ENCODE data around the gene POU3F3. TPM values are rescaled to one million over a fixed set of nuclear protein-coding genes. Genes with fewer than 3 reads are reported as not detected.

The POU3F3 gene
- total RNA-seq, 1 experiment from 2014 or later = not detected

DNA sequence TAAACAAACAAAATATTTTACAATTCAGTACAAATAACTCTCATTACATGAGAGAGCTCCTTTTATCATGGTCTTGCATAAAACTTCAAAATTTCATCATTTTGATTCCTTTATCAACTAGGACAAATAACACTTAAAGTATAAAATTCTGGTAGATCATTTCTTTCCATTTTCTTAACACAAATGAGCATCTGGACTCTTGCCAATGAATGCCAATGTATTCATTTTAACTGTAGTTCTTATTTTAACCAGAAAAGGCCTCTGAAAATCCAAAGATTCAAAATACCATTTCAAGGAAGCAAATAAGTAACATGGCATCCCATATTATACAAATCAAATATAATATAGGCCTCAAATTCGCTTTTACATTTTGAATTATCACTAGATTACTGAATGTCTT is 13.8 kb upstream of the POU3F3 start:
- Histone ChIP-seq H3K4me1 (ENCODE audit: control insufficient read depth in 1 of 2, insufficient read depth in 2 of 2, low read length in 2 of 2) (no peaks in the 10 kb centered on the region), H3K79me2 (ENCODE audit: insufficient read depth, low read length) (no peaks in the 10 kb centered on the region), H3K27ac (ENCODE audit: low read depth, low read length) (no peak overlapping the region), H3K4me2 (ENCODE audit: low read length) (no peak overlapping the region), H3K9ac (ENCODE audit: low read length) (no peak overlapping the region), H2AFZ (ENCODE audit: low read depth, low read length, poor library complexity, severe bottlenecking) (no peak overlapping the region), H3K4me3 (replicated peaks in 1 of 2; ENCODE audit: low read depth in 1 of 2, low read length in 2 of 2) (no peak overlapping the region), H3K27me3 (ENCODE audit: insufficient read depth, low read length) (no peaks in the 10 kb centered on the region), H3K9me2 (ENCODE audit: insufficient read depth) (no peaks in the 10 kb centered on the region), H4K20me1 (ENCODE audit: insufficient read depth) (no peaks in the 10 kb centered on the region), H3K9me3 (ENCODE audit: control insufficient read depth in 1 of 2, insufficient read depth in 1 of 2, low read depth in 1 of 2, low read length in 2 of 2) (no peaks in the 10 kb centered on the region), H3K36me3 (ENCODE audit: control insufficient read depth in 1 of 2, insufficient read depth in 2 of 2, low read length in 2 of 2) (no peaks in the 10 kb centered on the region)
- BruUV-seq (replicated peaks) = no TSS peak
- ATAC-seq = no peak
- TF ChIP-seq, protein P1, sequence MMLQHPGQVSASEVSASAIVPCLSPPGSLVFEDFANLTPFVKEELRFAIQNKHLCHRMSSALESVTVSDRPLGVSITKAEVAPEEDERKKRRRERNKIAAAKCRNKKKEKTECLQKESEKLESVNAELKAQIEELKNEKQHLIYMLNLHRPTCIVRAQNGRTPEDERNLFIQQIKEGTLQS (IDR thresholded peaks at IDR 0.05) = no peak
- no peak for TF ChIP-seq POLR2AphosphoS5 (IDR thresholded peaks at IDR 0.05; ENCODE audit: low read depth, low read length)
- TF ChIP-seq YY1 (IDR thresholded peaks at IDR 0.05; ENCODE audit: extremely low read depth, insufficient replicate concordance, low read depth, low read length) = no peak
- TF ChIP-seq CEBPB (IDR thresholded peaks at IDR 0.05; ENCODE audit: low read depth) = no peak
- TF ChIP-seq JUND (IDR thresholded peaks at IDR 0.05) = no peak
- TF ChIP-seq, protein P2, sequence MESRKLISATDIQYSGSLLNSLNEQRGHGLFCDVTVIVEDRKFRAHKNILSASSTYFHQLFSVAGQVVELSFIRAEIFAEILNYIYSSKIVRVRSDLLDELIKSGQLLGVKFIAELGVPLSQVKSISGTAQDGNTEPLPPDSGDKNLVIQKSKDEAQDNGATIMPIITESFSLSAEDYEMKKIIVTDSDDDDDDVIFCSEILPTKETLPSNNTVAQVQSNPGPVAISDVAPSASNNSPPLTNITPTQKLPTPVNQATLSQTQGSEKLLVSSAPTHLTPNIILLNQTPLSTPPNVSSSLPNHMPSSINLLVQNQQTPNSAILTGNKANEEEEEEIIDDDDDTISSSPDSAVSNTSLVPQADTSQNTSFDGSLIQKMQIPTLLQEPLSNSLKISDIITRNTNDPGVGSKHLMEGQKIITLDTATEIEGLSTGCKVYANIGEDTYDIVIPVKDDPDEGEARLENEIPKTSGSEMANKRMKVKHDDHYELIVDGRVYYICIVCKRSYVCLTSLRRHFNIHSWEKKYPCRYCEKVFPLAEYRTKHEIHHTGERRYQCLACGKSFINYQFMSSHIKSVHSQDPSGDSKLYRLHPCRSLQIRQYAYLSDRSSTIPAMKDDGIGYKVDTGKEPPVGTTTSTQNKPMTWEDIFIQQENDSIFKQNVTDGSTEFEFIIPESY (IDR thresholded peaks at IDR 0.05; ENCODE audit: extremely low read depth, insufficient replicate concordance, low read length) = no peak
- TF ChIP-seq EGR1 (IDR thresholded peaks at IDR 0.05; ENCODE audit: low read depth) = no peak
- no peak for TF ChIP-seq CBX3 (IDR thresholded peaks at IDR 0.05; ENCODE audit: low read depth)
- TF ChIP-seq RAD21 (IDR thresholded peaks at IDR 0.05; ENCODE audit: low read depth) = no peak
- TF ChIP-seq TCF7L2 (IDR thresholded peaks at IDR 0.05; ENCODE audit: borderline replicate concordance, extremely low read depth, insufficient read depth, insufficient read length) = no peak
- no peak for TF ChIP-seq ELF1 (IDR thresholded peaks at IDR 0.05; ENCODE audit: borderline replicate concordance, low read depth)
- TF ChIP-seq SIN3A (IDR thresholded peaks at IDR 0.05; ENCODE audit: low read depth) = no peak
- TF ChIP-seq POLR2A (IDR thresholded peaks at IDR 0.05; ENCODE audit: borderline replicate concordance, extremely low read depth, insufficient read depth, insufficient read length) = no peak
- TF ChIP-seq SP1 (IDR thresholded peaks at IDR 0.05; ENCODE audit: low read depth) = no peak
- no peak for TF ChIP-seq FOSL1 (IDR thresholded peaks at IDR 0.05; ENCODE audit: low read depth)
- TF ChIP-seq, protein P3, sequence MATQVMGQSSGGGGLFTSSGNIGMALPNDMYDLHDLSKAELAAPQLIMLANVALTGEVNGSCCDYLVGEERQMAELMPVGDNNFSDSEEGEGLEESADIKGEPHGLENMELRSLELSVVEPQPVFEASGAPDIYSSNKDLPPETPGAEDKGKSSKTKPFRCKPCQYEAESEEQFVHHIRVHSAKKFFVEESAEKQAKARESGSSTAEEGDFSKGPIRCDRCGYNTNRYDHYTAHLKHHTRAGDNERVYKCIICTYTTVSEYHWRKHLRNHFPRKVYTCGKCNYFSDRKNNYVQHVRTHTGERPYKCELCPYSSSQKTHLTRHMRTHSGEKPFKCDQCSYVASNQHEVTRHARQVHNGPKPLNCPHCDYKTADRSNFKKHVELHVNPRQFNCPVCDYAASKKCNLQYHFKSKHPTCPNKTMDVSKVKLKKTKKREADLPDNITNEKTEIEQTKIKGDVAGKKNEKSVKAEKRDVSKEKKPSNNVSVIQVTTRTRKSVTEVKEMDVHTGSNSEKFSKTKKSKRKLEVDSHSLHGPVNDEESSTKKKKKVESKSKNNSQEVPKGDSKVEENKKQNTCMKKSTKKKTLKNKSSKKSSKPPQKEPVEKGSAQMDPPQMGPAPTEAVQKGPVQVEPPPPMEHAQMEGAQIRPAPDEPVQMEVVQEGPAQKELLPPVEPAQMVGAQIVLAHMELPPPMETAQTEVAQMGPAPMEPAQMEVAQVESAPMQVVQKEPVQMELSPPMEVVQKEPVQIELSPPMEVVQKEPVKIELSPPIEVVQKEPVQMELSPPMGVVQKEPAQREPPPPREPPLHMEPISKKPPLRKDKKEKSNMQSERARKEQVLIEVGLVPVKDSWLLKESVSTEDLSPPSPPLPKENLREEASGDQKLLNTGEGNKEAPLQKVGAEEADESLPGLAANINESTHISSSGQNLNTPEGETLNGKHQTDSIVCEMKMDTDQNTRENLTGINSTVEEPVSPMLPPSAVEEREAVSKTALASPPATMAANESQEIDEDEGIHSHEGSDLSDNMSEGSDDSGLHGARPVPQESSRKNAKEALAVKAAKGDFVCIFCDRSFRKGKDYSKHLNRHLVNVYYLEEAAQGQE (IDR thresholded peaks at IDR 0.05; ENCODE audit: low read depth) = no peak
- TF ChIP-seq SRF (IDR thresholded peaks at IDR 0.05; ENCODE audit: low read depth) = no peak
- no peak for TF ChIP-seq ZFX (IDR thresholded peaks at IDR 0.05)
- TF ChIP-seq, protein P4, sequence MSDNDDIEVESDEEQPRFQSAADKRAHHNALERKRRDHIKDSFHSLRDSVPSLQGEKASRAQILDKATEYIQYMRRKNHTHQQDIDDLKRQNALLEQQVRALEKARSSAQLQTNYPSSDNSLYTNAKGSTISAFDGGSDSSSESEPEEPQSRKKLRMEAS (IDR thresholded peaks at IDR 0.05) = no peak
- no peak for TF ChIP-seq EZH2 (IDR thresholded peaks at IDR 0.05)
- CTCF ChIA-PET = interaction anchor here (1.0 kb wide), 1 partner anchor 9 kb away, joined by 4 read pairs; no protein-coding TSS in a partner anchor
- POLR2A ChIA-PET = no interaction called here
- intact Hi-C loops (cut with micrococcal nuclease) = no loop called here
- RAD21 ChIA-PET (ENCODE audit: low non-redundant PET in 1 of 2, low total read pairs in 2 of 2, uncharacterized antibody in 2 of 2, unreplicated experiment in 2 of 2) = no interaction called here
- DNase-seq (ENCODE audit: low read depth, low spot score) = no peak

Data from HCT116 (cell line).